CD4-positive, alpha-beta T cell treated with Interleukin-6 at 100 ng/mL for 8 hours (primary cell): ENCODE measurements around the gene CHST11.
A peak's percentile ranks its signal among the peaks of the same experiment; 100 is the strongest.

ENCODE experiments used
- DNase-seq: peaks from one replicate; pipeline ENCODE4 v3.0.0-alpha.2; 2020; ENCODE audit warnings: mixed read lengths, low spot score

Gene CHST11

GRCh38 chr12:104720339-104721038, 263.7 kb downstream of the CHST11 start:
- DNase-seq = peak; percentile 74

GRCh38 chr12:104721039-104721405, 264.3 kb downstream of the CHST11 start:
- DNase-seq = no peak

- DNase-seq = no peak
Observed at GRCh38 chr12:104721936-104722335, 265.2 kb downstream of the CHST11 start.

DNA sequence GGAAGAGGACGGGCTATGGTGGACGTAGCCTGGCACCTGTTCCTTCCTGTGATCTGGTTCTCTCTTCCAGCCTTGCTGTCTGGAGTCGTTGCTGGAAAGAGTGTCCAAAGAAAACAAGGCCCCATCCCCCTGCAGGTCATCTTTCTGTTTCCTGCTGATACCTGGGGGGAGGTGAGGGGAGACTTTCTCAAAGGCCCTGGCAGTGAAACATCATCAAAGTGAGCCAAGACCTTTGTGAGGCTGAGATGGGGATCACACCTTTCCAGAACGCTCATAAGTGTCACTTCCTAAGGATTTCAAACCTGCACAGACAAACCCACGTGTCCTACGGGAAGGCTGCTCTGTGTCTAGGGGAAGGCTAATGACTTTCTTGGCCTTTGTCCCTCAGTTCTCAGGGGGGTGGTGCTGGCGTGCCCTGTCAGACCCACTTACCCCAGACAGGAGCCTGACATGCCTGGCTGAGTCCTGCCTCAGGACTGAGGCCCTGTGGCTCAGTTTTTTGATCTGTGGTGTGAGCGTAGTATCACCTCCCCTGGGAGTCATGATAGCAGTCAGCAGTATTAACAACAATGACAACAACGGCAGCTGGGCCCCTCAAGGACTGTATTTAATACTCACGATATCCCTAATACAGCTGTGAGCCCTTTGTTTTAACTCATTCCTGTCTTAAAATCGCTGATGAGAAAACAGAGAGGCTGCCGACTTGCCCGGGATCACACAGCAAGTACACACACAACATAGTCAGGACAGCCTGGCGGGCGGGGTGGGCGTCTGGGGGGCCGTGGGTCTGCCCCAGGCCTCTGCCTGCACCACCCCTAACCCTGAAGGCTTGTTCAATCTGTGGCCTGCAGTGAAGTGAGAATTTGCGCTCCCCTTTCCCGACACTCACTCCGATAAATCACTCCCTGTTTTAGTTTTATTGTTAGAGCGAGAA, 266.1 kb downstream of the CHST11 start:
- DNase-seq = no peak

- DNase-seq = no peak
Observed at GRCh38 chr12:104723895-104724294, 267.1 kb downstream of the CHST11 start.

DNA sequence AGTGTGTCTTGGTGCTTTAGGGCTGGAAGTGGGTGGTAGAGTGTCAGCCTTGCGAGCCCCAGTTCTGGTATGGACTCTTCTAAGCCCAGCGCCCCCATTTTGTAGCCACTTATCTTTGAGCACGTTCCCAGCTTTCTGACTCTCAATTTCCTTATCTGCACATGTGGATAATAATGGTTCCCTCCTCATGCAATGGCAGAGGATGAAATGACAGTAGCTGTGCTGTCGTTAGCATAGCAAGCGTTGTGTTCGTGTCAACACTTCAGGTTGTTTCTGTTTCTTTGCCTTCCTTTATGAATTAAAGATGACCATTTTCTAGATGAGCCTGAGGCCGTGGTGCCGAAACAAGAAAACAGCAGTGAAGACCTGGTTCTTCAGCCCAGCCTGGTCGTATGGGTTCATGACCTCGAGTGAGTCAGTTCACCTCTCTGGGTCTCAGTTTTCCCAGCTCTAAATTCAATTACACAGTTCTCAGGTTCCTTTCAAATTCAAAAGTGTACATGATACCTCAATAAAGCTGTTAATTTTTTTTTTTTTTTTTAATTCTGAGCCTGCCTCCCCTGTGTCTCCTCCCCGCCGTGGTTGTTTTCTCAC, 268.3 kb downstream of the CHST11 start:
- DNase-seq = no peak

DNA sequence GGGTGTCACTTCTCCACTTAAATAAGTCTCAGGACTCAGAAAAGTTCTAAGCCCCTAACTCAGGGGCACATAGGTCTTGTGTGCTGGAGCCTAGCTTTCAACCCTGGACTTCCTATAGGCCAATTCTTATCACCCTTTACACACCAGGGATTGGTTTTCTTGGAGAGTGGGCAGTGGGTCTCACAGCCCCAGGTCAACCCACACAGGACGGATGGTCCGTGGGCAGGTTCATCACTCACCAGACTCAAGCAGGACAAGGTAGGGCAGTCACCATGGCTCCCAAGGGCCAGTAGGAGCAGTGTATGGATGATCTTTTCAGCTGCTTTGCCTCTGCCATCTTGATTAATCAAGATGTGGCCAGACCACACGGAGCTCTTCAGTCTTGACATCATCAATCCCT, 268.9 kb downstream of the CHST11 start:
- DNase-seq = no peak

DNA sequence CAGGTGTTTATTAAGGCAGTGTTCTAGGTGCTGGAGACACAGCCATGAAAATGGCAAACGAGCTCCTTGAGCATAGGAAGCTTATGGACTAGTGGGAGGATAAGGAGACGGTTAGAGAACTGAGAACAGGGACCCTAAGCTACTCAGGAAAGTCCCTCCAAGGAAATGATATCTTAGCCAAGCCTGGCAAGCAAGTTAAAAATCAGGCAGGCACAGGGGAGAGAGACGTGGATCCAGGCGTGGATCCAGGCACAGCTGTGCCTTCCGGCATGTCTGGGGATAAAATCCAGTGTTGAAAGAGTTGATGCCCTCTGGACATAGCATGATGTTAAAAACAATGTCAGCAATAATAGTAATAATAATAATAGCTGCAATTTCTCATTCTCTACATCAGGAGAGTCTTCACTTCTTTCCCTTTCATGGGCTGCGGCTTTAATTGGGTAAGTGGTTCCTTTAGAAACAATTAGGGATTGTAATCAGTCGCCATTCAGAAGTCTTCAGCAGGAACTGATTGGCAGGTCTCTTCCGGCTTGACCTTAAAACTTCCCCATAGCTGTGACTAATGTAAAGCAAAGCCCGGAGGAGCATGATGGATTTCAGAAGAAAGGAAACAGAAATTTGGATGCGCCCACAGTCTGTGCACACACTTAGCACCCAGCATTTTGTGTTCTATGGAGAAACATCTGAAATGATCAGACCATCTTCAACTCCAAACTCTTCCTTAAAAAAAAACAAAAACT, 271.1 kb downstream of the CHST11 start:
- DNase-seq = no peak

GRCh38 chr12:104729091-104729490, 272.3 kb downstream of the CHST11 start:
- DNase-seq = no peak

DNA sequence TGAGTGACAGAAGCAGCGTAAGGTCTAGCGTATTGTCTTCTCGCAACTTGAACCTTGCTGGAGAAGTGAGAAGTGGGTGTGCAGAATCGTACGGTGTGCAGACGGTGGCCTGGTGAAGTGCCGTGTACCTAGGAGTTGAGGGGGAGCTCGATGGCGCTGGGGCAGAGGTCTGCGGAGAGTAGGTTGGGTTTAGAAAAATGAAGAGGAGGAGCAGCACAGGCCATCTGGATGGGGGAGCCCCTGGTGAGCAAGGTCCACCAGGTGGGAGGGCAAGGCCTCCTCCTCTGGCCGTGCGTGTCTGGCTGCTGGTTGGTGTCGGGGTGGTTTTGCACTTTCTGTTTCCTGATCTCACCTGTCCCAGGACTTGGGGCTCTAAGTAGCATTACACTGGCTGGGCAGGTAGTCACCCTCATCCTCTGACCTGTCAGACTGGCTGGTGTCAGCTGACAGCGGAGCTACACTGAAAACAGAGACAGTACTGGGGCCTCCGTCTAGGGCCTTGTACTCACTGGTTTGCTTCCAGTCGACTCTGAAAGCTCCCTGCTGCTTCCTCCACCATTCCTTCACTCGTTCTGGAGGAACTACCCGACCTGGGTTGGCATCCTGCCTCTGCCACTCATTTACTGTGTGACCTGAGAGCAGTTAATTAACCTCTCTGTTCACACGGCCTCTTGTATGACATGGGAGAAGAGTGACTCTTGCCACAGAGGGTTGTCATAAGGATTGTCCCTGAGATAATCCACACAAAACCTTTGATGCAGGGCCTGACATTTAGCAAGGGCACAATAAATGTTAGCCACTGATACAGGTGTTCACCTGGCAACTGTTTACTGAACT, 273.1 kb downstream of the CHST11 start:
- no peak for DNase-seq

DNA sequence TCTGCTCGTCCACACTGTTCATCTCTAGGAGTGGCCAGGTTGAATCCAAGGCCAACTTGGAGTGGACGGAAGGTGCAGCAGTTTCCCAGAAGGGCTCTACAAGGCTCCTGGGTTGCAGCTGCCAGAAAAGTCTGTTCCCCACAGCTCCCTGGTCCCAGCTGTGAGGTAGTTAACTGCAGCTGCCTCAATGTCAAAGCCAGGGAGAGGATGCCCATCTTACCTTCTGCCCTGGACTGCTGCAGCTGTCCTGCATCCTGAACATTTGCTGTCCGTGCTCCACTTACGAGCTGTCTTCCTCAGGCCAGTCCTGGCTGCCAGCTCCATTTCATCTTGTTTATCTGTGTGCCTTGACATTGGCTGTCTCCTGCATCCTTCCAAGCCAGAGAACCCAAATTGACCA, 274.0 kb downstream of the CHST11 start:
- DNase-seq = no peak

GRCh38 chr12:104733717-104734175, 277.0 kb downstream of the CHST11 start:
- DNase-seq = no peak

GRCh38 chr12:104734541-104735095, 277.9 kb downstream of the CHST11 start:
- no peak for DNase-seq

DNA sequence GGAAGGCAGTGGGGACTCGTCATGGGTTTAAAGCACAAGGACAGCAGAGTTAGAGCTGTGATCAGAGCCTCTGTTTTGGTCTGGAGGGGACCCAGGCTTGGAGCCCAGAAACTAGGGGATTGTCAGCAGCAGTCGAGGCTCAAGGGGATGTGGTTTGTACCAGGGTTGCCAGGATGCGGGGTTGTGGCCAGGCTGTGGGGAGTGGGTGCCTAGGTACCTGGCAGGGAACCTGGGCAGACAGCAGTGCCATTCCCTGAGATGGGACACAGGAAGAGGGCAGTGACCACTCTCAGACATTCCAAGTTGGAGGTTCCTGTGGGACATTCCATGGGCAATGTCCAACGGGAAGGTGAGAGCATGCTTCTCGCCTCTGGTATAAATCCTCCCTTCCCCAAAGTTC, 279.1 kb downstream of the CHST11 start:
- no peak for DNase-seq

DNA sequence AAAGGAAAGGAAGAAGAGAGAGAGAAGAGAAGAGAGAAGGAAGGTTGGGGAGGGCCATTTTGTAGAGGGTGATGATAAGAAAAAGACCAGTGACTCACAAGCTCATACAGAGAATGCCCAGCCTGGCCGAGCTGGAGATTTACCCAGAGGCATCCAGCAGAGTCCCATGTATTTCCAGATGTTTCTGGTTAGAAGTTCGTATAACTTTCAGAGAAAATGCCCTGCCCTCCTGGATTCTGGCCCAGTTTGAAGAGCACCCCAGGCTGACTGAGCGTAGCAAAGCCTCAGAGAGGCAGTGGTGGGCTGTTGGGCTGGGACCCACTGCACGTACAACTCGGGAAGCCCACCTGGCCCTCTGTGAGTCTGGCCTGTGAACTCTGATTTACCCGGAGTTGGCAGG, 279.6 kb downstream of the CHST11 start:
- no peak for DNase-seq

DNA sequence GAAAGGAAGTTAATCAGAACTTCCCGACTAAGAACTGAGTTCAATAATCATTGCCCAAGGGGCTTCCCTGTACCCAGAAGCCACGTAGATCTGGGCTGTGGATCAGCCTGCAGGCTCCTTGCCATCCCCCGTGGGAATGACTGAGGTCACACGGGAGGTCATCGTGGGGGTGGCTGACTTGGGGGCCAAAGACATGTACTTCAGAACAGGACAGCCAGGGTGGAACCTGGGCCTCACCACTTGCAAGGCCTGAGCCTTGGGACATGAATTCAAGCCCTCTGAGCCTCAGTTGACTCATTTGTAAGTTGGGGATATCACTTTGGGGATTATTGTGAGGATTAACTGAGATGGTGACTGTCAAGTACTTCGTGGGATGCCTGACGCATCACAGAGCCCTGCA, 280.4 kb downstream of the CHST11 start:
- no peak for DNase-seq

- no peak for DNase-seq
Observed at GRCh38 chr12:104737791-104738301, 281.1 kb downstream of the CHST11 start.

GRCh38 chr12:104738331-104738730, 281.6 kb downstream of the CHST11 start:
- no peak for DNase-seq

GRCh38 chr12:104738776-104739642, 282.3 kb downstream of the CHST11 start:
- no peak for DNase-seq

DNA sequence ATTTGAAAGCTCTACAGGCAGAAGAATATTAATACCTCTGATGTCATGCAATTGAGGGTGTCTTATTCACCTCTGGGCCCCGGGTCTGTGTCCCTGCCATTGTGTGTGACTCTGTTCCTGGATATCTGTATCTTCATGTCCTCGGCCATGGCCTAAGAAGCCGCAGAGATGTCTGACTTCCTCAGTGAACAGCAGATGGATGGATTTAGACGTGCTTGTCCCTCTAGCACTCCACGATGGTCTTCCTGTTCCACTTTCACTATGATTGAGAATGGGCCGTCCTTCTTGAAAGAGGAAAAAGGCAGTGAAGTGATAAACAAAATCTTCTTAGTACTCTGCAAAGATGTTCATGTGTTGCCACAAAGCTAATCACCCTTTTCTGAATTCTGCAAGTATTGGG, 283.9 kb downstream of the CHST11 start:
- DNase-seq = no peak
